ENCODE measurements around the gene MYO1B.

Gene MYO1B

DNA sequence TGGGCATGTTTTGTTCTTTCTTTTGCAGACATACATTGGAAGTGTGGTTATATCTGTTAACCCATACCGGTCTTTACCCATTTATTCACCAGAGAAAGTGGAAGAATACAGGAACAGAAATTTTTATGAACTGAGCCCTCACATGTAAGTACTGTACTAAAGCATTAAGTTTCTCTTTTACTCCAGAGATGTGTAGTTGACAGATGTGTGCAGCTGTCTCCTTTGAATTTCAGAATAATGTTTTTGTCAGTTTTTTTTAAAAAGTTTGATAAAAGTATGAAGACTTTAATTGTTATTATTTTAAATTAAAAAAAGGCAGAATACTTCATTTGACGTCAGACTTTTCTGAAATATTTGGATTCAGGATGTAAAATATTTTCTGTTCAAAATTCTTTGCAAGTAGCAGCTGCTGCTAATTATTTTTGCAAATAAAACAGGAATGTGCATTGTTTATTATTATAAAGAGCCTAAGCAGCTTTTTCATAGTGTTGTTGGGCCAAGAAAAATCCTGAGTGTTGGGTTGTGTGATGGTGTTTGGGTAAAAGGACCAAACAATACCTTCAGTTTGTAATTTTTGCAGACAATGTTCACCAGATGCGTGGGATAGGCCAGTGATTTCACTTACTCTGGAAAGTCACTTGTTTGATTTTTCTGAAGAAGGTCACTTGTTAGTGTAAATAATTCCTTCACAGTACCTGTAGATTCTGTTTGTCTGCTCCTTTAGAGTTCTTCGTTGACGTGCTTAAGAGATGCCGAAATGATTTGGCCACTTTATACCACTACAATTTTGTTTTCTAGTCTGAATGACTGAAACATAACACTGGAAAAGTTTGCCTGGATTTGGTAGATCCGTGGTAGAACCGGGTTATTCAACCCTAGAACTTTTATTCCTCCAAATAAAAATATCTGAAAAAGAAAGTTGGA is 51.1 kb downstream of the MYO1B start:
- DNase-seq (ENCODE audit: low read depth in 2 of 3, low spot score in 2 of 3), result no peak

DNA sequence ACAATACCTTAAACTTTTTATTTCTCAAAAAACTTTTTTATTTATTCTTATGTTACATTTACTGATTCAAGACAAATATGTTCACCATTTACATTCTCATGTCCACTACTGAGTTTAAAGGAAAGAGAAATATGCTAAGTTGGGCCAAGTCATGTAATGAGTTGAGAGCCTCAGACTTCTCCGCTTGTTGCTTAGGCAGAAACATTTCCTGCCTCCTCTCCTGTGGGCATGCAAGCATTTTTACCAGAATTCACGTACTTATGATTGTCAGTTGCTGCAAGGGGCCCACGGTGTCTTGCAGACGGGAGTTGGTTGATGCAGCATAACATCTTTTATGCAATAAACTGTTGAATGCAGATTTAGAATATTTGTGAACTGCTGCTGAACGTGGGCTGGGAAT is 51.8 kb downstream of the MYO1B start:
- DNase-seq (ENCODE audit: low read depth in 2 of 3, low spot score in 2 of 3), result no peak

DNA sequence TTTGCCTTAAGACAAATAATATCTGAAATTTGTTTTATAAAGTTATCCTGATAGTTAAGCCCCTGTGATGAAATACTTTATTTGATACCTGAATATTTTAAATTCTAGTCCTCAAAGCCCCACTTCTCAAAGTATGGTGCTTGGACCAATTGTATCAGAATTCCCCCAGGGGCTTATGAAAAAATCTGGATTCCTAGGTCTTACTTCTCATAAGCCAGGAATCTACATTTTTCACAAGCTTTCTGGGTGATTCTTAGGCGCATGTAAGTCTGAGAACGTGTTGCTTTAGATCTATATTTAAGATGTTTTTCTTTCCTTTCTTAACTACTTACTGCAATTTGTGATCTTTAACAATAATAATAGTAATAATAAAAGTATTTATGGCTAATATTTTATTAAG is 53.1 kb downstream of the MYO1B start:
- no peak for DNase-seq (ENCODE audit: low read depth in 2 of 3, low spot score in 2 of 3)

DNA sequence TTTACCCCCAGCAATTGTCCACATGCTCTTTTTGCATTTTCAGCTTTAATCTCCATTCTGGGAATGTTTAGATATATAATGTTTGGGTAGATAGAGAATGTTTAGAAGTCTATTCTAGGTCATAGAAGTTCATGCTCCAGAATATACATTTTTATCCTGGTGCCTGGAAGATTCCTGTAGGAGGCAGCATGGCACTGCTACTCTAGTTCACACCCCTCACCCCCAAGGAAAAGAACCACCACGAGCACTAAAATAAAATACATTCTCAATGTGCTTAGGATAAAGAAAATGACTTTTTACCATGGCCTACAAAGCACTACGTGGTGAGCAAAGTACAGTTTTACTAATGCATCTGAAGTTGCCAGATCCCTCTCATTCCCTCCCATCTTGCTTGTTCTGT is 53.8 kb downstream of the MYO1B start:
- DNase-seq (ENCODE audit: low read depth in 2 of 3, low spot score in 2 of 3), result no peak

DNA sequence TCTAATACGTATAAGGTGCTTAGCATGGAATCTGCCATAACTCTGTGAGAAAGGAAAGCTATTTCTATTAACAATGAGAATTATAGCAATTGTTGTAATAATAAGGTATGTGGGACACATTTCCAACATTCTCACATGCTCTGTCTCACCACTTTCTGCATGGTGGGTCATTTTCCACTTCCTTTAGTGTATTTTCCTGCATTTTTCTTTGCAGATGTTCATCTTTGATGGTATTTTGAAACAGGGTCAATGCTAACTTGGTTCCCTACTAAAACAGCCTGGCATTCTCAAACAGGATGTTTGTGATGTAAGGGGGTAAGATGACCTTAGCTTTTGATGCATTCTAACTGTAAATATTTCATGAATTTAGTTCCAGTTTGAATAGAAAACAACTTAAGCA is 54.7 kb downstream of the MYO1B start:
- DNase-seq (ENCODE audit: low read depth in 2 of 3, low spot score in 2 of 3), result no peak

DNA sequence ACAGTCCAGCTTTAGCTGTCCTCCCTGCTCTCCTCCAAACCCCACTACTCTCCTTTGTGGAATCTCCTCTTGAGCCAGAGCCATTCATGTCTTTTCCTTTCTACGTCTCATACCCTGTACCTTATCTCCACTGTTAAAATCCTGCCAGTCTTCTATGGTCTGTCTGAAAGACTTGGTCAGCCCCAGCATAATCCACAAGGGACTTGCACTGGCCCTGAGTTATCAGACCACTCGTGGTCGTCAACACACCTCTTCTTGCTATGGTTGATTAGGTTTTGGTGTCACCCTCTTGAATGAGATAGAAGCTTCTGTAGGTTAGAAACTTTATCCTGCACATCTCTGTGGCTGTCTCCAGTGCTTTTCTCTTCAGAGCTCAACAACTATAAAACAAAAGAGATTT is 56.8 kb downstream of the MYO1B start:
- no peak for DNase-seq (ENCODE audit: low read depth in 2 of 3, low spot score in 2 of 3)

DNA sequence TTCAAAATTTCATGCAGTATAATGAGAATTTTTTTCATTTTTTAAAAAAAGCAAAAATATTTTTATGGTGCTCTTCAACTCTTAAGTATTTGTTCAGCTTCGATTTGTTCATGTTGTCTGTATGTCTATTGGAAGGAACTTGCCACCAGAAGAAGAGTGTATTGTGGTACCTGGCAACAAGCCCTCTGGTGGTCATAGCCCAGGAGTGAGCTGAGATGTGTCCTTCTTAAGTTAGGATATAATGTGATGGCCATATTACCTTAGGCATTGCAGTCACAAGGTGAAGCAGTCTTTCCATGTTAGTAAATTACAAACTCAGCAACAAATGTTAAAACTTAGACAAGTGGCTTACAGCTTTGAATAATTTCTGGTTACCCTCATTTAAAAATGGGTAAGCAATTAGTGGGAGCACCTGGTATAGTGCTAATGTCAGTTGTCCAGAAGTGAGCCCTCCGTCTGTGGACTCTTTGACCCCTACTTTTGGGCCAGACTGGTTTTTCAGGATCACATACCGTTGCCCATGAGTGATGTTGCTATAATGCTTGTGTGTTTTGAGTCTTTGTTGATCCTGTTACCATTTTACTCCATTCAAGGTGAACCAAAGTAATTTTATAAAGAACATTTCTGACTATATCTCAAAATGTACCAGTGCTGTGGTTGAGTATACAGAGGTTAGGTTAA is 57.4 kb downstream of the MYO1B start:
- DNase-seq (ENCODE audit: low read depth in 2 of 3, low spot score in 2 of 3), result no peak

DNA sequence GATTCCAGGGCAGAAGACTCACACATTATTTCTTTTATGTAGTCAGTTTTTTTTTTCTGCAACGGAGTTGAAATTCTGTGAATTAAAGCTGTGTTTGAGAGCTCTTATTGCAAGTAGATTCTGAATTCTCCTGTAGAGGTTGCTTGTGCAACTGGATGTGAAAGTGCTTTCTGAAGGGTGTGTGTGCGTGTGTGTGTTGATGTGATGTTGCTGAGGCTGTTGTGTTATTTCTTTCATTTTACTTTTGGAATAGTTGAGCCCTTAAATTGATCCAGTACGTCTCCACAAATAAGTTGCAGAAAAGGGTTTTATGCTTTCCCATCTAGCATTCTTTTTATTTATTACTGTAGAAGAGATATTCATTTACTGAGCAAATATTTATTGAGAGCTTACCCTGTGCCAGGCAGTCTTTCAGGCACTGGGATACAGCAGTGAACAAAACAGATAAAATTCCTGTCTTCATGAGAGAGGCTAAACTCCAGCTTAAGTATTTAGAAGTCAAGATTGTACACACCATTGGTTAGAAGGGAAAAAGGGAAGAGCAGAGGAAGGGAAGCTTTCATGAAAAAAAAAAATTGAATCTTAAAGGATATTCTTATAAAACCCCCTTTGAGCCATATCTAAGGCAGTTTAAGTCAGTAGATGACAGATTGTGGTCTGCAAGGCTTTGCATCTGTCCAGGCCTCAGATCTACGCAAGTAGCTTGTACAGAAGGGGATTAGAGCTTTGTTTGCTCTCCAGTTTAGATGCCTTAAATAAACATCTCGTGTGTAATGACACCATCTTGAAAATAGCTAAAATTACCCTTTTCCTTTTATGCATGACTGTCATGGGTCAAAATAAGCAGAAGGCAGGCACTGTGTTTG is 58.2 kb downstream of the MYO1B start:
- no peak for DNase-seq (ENCODE audit: low read depth in 2 of 3, low spot score in 2 of 3)

DNA sequence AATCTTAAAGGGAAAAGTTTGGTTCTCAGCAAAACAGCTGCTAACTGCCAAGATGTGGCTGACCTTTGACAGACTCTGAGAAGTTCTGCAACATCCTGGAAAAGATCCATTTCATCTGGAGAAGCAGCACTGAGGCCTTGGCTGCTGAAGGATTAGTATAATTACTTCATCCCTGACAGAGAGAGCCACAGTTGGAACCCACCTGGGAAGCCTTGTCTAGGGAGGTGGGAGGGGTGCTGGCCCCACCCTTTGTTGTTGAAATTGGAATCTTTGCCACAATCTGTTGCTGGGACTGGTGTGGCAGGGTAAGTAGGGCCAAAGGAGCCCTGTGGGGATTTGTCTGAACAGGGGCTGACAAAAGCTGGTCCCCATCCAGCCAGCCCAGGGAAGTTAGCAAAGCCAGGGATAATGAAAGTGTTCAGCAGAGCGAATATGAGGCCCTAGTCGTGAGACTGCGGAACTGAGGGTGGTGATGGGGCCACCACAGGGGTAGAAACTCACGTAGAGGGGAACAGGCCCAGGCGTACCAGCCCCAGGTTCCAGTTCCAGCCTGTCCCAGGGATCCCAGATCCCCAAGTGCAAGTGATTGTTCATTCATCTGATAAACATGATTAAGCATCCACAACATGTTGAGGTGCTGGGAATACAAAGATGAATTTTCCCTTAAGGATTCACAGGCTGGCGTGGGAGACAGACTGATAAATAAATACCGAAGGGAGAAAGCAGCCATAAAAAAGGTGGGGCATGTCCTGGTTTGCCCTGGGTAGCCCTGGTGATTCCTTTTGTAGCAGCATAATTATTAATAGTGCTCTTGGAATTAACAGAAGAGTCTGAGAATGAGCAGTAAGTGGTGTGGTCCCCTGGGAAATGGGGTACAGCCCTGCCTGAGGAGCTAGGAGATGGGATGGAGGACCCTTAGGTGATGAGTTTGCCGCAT is 60.0 kb downstream of the MYO1B start:
- no peak for DNase-seq (ENCODE audit: low read depth in 2 of 3, low spot score in 2 of 3)

DNA sequence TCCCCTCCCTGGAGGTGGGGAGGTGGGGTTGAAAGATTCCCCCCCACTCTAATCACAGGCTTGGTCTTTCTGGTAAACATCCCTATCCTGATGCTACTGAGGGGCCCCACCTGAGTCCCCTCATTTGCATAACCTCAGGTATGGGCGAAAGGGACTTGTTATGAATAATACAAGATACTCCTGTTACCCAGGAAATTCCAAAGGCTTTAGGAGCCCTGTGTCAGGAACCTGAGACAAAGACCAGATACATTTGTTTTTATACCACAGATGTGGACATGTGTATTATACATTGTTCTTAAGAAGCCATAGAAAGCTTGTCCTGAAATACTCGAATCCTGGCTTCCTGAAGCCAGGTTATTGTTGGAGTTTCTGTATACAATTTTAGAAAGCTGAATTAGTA is 62.8 kb downstream of the MYO1B start:
- no peak for DNase-seq (ENCODE audit: low read depth in 2 of 3, low spot score in 2 of 3)

DNA sequence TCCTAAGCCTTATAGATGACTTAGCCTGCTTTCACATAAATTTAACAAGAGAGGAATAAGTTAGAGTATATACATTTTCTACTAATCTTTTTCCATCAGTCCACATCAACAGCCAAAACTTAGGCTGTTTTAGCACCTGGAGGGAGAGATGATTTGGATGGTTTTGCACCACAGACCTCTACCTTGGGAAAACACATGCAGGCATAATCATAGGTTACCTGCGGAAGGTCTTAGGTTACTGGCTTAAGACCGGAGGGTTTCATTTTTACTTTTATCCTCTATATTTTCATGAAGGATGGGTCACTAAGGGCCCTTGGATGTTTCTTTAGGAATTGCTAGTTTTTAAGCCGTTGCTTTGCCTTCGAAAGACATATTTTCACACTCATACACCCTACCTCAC is 66.0 kb downstream of the MYO1B start:
- DNase-seq (ENCODE audit: low read depth in 2 of 3, low spot score in 2 of 3), result no peak

DNA sequence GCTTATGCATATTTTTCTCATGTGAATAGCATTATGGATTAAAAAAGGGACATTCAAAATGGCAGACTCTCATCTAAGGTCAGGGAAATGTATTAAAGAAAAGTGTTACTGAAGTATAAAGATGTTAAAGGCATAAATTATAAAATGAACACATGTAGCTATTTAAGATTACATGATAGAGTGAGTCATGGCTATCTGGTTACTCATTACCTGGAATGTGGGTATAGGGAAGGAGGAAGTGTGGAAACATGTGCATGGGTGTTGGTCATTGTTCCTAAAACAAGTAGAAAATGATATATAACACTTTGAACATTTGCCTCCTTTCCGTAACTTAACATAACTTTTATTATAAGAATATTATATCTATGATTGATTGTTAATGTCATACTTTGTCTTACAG is 66.4 kb downstream of the MYO1B start:
- DNase-seq (ENCODE audit: low read depth in 2 of 3, low spot score in 2 of 3), result no peak

DNA sequence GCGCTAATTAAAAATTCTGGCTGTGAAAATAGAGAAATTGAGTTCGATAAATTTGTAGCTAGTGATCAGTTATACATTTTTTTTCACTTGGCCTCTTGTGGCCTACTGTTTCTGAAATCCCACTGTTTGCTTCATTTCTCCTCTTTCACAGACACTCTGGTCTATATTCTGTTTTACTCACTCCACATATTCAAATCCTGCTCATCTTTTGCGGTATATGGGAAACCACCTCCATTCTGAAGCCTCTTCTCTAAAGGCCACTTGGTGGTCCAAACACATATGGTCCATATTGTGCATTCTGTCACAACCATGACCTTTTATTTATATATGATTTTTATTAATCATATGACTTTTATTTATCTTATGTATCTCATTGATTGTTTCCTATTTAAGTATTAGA is 67.0 kb downstream of the MYO1B start:
- DNase-seq (ENCODE audit: low read depth in 2 of 3, low spot score in 2 of 3), result no peak

DNA sequence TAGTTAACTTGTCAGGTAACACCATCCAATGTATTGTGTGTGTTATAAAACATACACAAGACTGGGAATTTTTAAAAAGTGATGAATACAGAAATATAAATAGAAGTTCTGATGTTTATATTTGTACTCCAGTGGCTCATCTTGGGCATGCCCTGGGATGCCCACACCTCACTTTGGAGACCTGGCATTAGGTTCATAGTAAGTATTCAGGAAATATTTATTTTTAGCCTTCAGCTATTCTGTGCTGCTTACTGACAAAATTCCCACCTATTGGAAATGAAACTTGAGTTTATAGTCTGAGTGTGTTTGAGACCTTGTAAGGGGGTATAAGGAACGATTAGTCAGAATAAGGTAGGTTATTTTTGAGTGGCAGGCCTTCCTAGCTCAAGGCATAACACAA is 67.5 kb downstream of the MYO1B start:
- no peak for DNase-seq (ENCODE audit: low read depth in 2 of 3, low spot score in 2 of 3)

DNA sequence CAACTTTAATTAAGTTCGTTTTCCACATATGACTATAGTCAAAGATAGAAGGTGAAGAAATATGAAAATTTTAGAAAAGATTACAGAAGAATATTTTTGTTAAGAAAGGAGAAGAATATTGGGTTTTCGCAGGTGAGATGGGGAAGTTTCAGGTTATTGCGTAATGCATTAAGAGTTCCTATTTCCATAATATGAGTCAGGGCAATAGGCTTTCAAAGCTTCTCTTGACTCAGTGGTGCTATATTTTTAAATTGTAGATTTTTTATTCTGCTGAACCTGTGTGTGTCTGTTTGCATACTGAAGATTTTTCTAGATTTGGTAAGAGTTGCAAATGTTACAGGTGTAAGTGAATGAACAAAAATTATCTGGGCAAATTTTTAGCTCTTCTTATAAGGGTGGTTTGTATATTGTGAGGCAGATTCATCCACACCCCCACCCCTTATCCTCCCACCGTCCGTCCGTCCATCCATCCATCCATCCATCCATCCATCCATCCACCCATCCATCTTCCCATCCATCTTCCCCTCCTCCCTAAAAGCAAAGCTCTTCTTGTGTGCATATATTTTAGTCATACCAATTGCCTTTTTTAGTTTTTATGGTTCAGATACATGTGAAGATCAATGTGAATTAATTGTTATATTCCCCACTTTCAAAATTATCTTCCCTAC is 69.6 kb downstream of the MYO1B start:
- DNase-seq (ENCODE audit: low read depth in 2 of 3, low spot score in 2 of 3), result no peak

DNA sequence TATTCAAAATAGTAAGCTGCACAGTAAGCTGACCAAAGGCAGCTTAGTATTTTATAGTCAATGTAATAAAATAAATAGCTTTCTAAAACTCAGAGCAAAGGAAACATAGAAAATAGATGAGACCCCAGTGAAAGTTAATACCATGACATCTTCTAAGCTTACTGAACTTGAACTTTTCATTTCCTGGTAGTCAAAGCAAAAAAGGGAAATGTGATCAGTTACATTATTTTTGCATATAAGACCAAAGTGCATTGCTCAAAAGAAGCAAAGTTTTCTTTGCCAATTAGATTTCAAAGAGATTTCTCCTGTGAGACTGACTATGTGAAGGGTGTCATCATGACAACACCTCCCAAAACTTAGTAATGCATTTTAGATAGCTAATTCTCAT is 70.2 kb downstream of the MYO1B start:
- DNase-seq (ENCODE audit: low read depth in 2 of 3, low spot score in 2 of 3), result no peak

DNA sequence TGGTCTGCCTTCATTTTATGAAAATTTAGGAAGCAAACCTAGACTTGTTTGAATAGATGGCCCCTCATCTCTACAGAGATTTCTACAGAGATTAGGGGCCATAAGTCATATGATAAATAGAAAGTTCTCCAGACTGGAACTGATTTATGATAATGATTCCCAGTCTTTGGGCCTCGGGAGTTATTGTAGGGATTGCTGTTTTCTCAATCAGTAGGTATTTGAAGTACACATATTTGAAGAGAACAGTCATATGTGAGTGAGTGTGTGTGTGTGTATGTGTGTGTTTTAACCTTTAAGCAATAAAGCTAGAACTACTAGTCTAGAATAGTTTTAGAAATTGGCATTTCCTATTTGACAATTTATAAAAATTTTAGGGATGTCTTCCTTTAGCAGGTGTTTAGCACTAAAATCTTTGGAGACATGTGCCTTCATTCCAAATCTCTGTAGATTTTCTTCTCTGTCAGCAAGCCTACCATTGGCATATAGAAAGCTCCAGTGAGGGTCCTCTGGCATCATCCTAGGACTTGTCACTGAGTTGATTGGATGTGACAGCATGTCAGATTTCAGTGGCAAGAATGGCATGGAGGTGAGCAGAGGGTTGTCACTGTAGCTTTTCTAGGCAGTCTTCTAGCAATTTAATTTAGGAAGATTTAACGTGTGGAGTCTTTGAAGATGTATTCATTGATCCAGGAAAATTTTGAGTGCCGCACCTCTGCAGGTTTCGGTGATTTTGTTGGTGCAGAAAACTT is 71.2 kb downstream of the MYO1B start:
- DNase-seq (ENCODE audit: low read depth in 2 of 3, low spot score in 2 of 3), result no peak

DNA sequence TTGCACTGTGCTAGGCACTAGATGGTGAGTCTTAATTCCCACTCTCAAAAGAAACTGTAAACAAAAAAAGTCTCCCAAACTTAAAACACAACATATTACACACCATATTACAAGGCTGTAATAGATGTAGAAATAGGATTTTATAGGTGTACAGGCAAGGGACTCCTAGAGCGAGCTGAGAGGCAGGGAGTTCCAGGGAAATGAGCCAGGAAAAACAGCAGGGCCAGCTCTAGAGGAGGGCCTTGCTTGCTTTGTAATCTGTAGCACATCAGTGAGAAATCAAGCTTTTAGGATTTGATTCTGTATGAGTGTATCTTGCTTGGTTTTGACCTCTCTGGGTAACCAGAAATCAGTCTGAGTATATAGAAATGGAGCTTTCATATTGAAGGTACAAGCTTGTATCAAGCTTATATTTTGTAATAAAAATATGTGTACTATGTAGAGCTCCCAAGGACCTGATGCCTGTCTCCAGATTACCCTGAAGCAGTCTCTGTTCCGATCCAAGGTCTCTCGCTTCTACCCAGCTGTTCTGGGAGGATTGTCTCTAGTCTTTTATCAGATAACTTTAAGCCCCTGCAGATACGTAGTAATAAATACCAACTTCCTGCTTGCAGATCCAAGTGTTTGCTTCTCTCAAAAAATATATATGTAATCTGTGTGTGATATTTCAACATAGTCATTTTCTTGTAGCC is 73.0 kb downstream of the MYO1B start:
- no peak for DNase-seq (ENCODE audit: low read depth in 2 of 3, low spot score in 2 of 3)

DNA sequence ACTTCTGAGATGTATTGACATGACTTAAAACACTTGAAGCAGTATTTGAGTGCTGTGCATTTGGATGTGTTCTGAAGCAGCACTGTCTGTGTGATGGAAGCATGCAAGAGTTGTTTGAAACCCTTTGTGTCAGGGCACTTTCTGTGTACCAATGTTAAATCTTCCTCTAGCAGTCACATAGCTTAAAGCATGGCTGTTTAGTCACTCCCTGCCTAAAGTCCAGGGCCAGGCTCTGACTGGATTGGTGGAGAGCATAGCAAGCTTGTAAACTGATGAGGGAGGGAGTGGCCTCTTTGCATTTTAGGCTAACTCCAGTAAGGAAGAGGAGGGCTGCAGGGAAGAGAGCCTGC is 73.5 kb downstream of the MYO1B start:
- DNase-seq (ENCODE audit: low read depth in 2 of 3, low spot score in 2 of 3), result no peak

Data from activated CD8-positive, alpha-beta memory T cell treated with anti-CD3 and anti-CD28 coated beads for 48 hours (primary cell).